ENCODE data around the gene GPR180.
"Not testable (repeated sequence)": the region's sequence is repeated elsewhere in the genome, so short reads cannot be mapped to it uniquely, and the experiment has no call there.

The GPR180 gene

GRCh38 chr13:94596575-94596971 is 5.1 kb upstream of the GPR180 start:
- no peak for DNase-seq (ENCODE audit: low read depth)

- DNase-seq (ENCODE audit: low read depth), result no peak
Observed at GRCh38 chr13:94598281-94598680, 3.4 kb upstream of the GPR180 start.

GRCh38 chr13:94599877-94600276 is 1.8 kb upstream of the GPR180 start:
- DNase-seq (ENCODE audit: low read depth), result no peak

GRCh38 chr13:94602467-94602866 is 810 bp downstream of the GPR180 start:
- no peak for DNase-seq (ENCODE audit: low read depth)

- no peak for DNase-seq (ENCODE audit: low read depth)
Observed at GRCh38 chr13:94607056-94607455, 5.4 kb downstream of the GPR180 start.

- DNase-seq (ENCODE audit: low read depth), result no peak
Observed at GRCh38 chr13:94607939-94608338, 6.3 kb downstream of the GPR180 start.

GRCh38 chr13:94608586-94608985 is 6.9 kb downstream of the GPR180 start:
- DNase-seq (ENCODE audit: low read depth), result no peak

- no peak for DNase-seq (ENCODE audit: low read depth)
Observed at GRCh38 chr13:94609196-94609595, 7.5 kb downstream of the GPR180 start.

DNA sequence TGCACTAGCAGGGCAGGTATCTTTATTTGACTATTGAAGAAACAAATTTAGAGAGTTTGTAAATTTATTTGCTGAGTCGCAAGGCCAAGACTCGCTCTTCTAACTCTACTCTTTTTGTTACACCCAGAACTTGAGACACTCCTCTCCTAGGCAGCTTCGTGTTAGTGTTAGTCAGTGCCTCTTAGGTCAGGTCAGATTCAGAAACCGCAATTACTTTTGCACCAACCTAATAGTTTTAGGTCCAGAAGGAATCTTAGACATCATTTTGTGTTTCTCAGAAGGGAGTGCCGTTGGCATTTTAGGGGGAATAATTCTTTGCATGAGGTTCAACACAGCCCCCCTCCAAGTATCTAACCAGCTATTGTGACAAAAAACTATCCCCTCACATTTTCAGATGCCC is 8.8 kb downstream of the GPR180 start:
- no peak for DNase-seq (ENCODE audit: low read depth)

GRCh38 chr13:94612050-94612449 is 10.4 kb downstream of the GPR180 start:
- DNase-seq (ENCODE audit: low read depth), result no peak

GRCh38 chr13:94613051-94613450 is 11.4 kb downstream of the GPR180 start:
- DNase-seq (ENCODE audit: low read depth), result no peak

- DNase-seq (ENCODE audit: low read depth), result no peak
Observed at GRCh38 chr13:94617389-94618000, 15.8 kb downstream of the GPR180 start.

GRCh38 chr13:94620286-94620896 is 18.7 kb downstream of the GPR180 start:
- DNase-seq (ENCODE audit: low read depth), result no peak

DNA sequence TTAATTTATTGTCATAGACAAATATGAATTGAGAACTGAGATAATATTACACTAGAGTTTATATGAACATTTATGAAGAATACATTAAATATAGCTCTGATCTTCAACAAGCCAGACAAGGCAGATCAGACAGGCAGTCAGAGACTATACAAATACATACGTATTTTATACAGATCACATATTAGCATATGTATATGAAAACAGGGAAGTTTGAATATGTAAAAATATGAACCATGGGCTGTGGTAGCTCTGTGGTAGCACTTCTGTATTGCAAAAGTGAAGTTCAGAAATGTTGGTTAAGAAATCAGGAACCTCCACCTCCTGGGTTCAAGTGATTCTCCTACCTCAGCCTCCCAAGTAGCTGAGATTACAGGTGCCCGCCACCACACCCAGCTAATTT is 20.7 kb downstream of the GPR180 start:
- DNase-seq (ENCODE audit: low read depth), result no peak

DNA sequence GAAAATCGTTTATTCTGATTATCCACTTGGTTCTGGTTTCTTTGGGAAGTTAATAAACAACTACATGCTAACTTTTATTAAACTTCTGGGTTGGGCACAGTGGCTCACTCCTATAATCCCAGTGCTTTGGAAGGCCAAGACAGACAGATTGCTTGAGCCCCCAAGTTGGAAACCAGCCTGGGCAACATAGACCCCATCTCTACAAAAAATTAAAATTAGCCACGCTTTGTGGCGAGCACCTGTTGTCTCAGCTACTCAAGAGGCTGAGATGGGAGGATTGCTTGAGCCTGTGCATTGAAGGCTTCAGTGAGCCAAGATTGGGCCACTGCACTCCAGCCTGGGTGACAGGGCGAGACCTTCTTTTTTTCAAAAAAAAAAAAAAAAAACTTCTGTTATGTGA is 21.7 kb downstream of the GPR180 start:
- no peak for DNase-seq (ENCODE audit: low read depth)

DNA sequence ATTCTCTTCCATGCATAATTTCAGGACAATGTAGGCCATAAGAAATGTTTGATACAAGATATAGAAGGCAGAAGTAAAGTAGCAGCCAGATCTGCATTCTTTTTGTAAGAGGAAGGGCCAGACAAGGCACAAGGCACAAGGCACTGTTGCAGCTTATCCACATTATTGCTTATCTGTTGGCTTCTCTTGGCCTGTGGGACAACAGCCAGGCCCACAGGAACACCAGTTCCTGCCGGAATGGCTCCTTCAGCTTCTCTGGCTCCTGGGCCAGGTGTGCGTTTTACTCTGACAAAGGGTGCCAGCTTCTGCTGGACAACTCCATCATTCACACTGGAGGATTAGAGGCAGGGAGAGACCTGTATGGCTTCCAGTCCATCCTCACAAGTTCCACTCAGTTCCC is 29.2 kb downstream of the GPR180 start:
- no peak for DNase-seq (ENCODE audit: low read depth)

DNA sequence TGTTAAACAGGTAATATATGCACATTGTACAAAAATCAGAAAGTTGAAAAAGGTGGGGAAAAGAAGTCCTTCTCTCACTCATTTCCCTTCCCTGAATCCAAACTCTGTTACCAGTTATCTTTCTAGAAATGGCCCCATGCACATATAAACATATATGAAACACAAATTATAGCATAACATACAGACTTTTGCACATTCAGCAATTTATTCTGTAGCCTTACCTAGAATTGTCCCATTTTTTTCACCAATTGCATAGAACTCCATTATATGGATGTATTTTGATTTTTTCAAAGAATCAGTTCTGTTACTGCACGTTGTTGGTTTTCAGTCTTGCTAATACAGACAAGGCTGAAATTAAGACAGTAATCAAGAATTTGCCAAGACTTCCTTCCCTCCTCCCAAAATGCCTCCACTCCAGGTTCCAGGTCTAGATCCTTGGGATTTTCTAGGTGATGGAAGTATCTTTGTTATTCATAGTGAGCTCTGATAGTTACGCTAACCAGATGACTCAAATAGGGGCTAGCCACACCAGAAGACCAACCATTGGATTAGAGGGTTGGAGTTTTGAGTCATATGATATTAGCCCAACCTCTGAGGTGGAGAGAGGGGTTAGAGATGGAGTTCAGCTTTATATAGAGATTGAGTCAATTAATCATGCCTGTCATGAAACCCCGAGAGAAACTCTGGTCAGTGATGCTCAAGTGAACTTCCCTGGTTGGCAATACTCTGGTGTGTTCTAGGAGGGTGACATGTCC is 30.7 kb downstream of the GPR180 start:
- DNase-seq (ENCODE audit: low read depth), result no peak

DNA sequence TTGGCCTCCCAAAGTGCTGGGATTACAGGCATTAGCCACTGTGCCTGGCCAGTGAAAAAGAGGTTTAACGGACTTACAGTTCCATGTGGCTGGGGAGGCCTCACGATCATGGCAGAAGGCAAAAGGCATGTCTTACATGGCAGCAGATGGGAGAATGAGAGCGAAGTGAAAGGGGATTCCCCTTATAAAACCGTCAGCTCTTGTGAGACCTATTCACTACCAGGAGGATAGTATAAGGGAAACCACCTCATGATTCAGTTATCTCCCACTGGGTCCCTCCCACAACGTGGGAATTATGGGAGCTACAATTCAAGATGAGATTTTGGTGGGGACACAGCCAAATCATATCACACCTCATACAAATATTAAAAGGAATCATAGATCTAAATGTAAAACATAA is 34.4 kb downstream of the GPR180 start:
- DNase-seq (ENCODE audit: low read depth), result not testable (repeated sequence)

DNA sequence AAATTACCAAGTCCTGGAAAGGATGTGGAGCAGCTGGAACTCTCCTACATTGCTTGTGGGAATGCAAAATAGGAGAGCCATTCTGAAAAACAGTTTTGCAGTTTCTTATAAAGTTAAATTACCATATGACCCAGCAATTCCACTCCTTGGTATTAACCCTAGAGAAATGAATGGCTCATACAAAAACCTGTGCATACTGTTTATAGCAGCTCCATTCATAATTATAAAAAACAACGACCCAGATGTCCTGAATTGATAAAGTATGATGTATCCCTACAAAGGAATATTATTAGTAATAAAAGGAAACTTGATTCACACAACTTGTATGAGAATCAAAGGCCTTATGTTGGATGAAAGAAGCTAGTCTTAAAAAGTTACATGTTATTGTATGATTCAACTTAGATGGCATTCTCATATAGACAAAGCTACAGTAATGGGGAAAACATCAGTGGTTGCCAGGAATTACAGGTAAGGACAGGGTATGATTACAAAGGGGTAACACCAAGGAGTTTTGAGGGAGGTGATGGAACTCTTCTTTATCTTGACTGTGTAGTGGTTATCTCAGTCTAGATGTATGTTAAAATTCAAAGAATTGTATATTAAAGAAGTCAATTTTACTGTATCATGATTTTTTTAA is 35.4 kb downstream of the GPR180 start:
- no peak for DNase-seq (ENCODE audit: low read depth)

DNA sequence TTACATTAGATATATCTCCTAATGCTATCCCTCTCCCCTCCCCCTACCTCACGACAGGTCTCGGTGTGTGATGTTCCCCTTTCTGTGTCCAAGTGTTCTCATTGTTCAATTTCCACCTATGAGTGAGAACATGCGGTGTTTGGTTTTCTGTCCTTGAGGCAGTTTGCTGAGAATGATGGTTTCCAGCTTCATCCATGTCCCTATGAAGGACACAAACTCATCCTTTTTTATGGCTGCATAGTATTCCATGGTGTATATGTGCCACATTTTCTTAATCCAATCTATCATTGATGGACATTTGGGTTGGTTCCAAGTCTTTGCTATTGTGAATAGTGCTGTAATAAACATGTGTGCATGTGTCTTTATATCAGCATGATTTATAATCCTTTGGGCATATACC is 36.0 kb downstream of the GPR180 start:
- not testable (repeated sequence) for DNase-seq (ENCODE audit: low read depth)

DNA sequence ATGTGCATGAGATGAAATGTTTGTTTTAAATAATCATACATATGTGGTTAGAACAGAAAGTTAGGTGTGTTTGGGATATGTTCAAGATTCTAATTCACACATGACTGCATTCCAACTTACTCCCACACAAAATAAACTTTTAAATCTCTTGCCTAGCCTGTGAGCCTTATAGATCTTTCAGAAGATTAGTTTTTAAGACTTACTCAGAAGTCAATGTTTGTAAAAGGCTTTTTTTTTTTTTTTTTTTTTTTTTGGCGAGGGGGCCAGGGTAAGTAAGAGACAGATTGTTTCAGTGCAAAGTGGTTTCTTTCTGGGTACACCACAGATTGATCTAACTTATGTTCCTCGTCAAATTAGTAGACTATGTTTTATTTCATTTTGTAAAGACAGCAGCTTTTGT is 39.1 kb downstream of the GPR180 start:
- DNase-seq (ENCODE audit: low read depth), result no peak

DNA sequence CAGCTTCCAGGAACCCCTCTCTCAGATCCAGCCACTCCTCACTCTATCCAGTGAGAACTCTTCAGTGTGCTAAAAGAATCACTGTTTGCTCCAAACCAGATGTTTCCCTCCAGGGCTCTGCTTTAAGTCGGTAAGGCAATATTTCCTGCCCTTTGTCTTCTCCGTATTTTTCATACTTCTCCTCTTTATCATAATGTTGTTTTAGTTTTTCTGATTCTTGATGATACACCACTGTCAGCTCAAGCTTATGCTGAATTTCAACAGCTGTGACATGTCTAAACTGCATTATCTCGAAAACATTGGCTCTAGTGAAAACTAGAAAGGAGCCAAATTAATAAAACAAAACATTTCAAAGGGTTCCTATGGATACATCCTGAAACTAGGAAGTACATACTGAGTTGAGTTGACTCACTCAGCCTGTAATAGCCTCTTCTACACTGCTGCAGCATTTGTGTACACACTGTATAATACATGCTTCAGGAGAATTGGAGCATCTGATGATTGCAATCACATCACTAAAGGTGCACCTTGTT is 39.8 kb downstream of the GPR180 start:
- DNase-seq (ENCODE audit: low read depth), result peak; percentile 68

DNA sequence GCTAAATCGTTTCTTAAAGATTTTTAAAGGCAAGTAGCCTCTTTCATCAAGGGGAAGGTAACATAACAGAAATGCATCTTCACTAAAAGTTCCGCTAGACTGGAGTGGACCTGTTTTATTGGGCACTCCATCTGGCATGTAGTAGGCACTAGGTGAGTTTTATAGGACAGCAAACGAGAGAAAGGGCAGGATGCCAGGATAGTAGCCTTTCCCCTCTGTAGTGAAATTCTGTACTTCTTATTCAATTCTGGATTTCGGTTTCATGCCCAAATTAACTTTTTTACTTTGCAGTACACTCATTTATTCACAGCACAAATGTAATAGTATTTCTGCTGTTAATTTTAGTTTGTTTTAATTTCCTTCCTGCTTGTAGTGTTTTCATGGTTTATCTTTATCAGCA is 45.2 kb downstream of the GPR180 start:
- no peak for DNase-seq (ENCODE audit: low read depth)

All from fibroblast of the conjunctiva (primary cell).